Neutrophil (primary cell): ENCODE measurements around the gene FRMPD1.

Source experiments
- H3K27ac ChIP-seq: fragments of 200-600 bp; sonication (generic); 2 replicates; pipeline ENCODE4 v1.5.1; 2016; ENCODE audit warnings: mild to moderate bottlenecking, moderate library complexity
- H3K27me3 ChIP-seq: fragments of 200-600 bp; sonication (generic); 2 replicates; pipeline ENCODE4 v1.6.0; 2016; ENCODE audit warnings: mild to moderate bottlenecking
- H3K36me3 ChIP-seq: fragments of 200-600 bp; sonication (generic); 2 replicates; pipeline ENCODE4 v1.5.1; 2017
- H3K4me1 ChIP-seq, 2 experiments: fragments of 200-600 bp in 1 of 2; sonication (generic) in 1 of 2; 1 replicate in 1 of 2; 2 replicates in 1 of 2; pipeline versions ENCODE4 v1.5.1 to v1.6.1; 2013 to 2016; ENCODE audit warnings: low read depth in 1 of 2, low read length in 1 of 2, mild to moderate bottlenecking in 1 of 2, moderate library complexity in 1 of 2; ENCODE audit not compliant: control insufficient read depth in 1 of 2, insufficient read depth in 1 of 2
- H3K4me3 ChIP-seq, 2 experiments: fragments of 200-600 bp in 1 of 2; sonication (generic) in 1 of 2; 1 replicate in 1 of 2; 2 replicates in 1 of 2; pipeline ENCODE4 v1.5.1; 2013 to 2016; ENCODE audit warnings: low read depth in 1 of 2, low read length in 1 of 2, mild to moderate bottlenecking in 1 of 2, moderate library complexity in 1 of 2
- H3K9me3 ChIP-seq: fragments of 200-600 bp; sonication (generic); 2 replicates; pipeline ENCODE4 v1.5.1; 2016
- TF ChIP-seq, protein P1 (sequence below): fragments of 200-600 bp; sonication (generic); IDR thresholded peaks from 2 replicates; pipeline ENCODE4 v1.5.1; 2016; ENCODE audit warnings: antibody characterized with exemption

FRMPD1 gene

DNA sequence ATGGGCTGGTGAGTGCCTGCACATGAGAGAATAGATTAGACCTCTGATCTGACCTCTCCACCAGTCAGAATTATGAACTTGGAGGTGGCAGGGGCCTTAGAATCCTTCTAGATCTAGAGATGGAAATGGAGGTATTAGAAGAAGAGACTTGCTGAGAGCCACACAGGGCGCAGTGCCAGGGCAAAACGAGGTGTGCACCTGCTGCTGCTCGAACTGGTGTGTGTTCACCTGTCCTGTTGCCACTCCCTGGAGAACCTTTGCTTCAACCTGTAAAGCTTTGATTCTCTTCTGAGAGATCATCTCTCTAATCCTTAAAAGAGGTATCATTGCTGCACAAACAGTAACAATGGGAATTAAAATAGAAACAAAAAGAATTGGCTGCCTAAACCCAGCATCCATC, 24.9 kb downstream of the FRMPD1 start:
- peaks cover 11% of the 10 kb centered on the region for H3K27me3 ChIP-seq
- H3K4me3 ChIP-seq: no peak overlapping the region
- H3K4me1 ChIP-seq: no peaks in the 10 kb centered on the region
- TF ChIP-seq, protein P1, sequence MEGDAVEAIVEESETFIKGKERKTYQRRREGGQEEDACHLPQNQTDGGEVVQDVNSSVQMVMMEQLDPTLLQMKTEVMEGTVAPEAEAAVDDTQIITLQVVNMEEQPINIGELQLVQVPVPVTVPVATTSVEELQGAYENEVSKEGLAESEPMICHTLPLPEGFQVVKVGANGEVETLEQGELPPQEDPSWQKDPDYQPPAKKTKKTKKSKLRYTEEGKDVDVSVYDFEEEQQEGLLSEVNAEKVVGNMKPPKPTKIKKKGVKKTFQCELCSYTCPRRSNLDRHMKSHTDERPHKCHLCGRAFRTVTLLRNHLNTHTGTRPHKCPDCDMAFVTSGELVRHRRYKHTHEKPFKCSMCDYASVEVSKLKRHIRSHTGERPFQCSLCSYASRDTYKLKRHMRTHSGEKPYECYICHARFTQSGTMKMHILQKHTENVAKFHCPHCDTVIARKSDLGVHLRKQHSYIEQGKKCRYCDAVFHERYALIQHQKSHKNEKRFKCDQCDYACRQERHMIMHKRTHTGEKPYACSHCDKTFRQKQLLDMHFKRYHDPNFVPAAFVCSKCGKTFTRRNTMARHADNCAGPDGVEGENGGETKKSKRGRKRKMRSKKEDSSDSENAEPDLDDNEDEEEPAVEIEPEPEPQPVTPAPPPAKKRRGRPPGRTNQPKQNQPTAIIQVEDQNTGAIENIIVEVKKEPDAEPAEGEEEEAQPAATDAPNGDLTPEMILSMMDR: no peak
- no peaks in the 10 kb centered on the region for H3K36me3 ChIP-seq
- no peaks in the 10 kb centered on the region for H3K9me3 ChIP-seq
- H3K27ac ChIP-seq: no peak overlapping the region

DNA sequence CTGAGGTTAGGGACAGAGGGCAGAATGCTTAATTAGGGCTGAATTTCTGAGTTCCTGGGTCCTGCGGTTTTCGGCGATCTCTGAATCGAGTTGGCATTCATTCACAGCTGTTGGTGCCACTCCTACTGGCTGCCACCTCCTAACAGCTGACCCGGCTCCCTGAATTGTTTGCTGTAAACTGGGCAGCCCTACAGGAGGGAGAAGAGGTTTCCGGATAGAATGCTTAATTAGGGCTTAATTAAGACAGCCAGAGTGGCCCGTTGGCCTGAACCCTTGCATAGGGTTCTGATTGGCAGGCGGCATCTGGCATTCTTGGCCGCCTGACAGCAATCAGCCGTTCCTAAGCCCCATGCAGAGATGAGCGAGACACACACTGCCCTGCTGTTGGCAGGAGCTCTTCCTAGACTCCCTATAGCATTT, 25.7 kb downstream of the FRMPD1 start:
- no peak overlapping the region for H3K4me3 ChIP-seq
- no peak overlapping the region for H3K27ac ChIP-seq
- H3K27me3 ChIP-seq: peaks cover 4% of the 10 kb centered on the region
- no peaks in the 10 kb centered on the region for H3K36me3 ChIP-seq
- H3K9me3 ChIP-seq: no peaks in the 10 kb centered on the region
- no peaks in the 10 kb centered on the region for H3K4me1 ChIP-seq
- TF ChIP-seq, protein P1: no peak

DNA sequence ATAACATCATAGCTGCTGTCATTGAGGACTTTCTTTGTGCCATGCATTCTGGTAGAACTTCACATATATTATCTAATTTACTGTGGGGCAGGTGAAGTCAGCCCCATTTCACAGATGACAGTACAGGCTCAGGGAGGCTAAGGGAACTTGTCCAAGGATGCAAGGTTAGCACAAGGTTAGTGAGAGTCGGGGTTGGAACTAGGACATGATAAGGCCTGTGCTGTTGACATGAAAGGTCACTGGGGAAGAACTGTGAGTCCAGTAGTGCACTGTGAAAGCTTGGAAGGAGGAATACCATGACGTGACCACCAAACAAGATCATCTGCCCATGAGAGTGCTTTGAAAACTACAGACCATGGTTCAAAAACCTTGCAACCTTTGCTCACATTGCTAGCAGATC, 26.7 kb downstream of the FRMPD1 start:
- Histone ChIP-seq H3K27me3 (peaks cover 4% of the 10 kb centered on the region), H3K9me3 (no peaks in the 10 kb centered on the region), H3K36me3 (no peaks in the 10 kb centered on the region), H3K4me3 (no peak overlapping the region), H3K4me1 (no peaks in the 10 kb centered on the region), H3K27ac (no peak overlapping the region)
- TF ChIP-seq, protein P1: no peak

DNA sequence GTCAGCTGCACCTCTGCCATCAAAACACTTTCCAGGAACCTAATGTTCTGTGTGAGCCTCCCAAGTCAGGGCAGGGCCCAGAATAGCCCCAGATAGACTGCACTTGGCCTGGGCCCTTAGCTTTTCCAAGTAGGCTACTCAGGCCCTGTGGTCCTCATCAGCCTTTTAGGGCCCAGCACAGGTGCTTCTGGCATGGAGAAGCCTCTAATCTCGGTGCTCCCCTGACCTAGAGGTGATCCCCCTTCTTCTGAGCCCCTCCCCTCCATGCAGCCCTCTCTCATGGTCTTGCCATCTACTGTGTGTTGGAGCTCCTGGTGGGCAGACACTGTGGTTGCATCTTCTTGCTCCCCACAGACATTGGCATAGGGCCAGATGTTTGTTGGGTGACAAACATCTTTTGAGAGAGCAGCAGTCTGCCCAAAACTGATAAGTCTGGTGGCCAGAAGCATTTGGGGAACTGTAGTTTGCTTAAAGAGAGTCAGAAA, 28.1 kb downstream of the FRMPD1 start:
- H3K4me3 ChIP-seq: no peak overlapping the region
- TF ChIP-seq, protein P1: no peak
- H3K27ac ChIP-seq: no peak overlapping the region
- H3K4me1 ChIP-seq: no peaks in the 10 kb centered on the region
- no peaks in the 10 kb centered on the region for H3K9me3 ChIP-seq
- peaks cover 13% of the 10 kb centered on the region for H3K27me3 ChIP-seq
- H3K36me3 ChIP-seq: no peaks in the 10 kb centered on the region

DNA sequence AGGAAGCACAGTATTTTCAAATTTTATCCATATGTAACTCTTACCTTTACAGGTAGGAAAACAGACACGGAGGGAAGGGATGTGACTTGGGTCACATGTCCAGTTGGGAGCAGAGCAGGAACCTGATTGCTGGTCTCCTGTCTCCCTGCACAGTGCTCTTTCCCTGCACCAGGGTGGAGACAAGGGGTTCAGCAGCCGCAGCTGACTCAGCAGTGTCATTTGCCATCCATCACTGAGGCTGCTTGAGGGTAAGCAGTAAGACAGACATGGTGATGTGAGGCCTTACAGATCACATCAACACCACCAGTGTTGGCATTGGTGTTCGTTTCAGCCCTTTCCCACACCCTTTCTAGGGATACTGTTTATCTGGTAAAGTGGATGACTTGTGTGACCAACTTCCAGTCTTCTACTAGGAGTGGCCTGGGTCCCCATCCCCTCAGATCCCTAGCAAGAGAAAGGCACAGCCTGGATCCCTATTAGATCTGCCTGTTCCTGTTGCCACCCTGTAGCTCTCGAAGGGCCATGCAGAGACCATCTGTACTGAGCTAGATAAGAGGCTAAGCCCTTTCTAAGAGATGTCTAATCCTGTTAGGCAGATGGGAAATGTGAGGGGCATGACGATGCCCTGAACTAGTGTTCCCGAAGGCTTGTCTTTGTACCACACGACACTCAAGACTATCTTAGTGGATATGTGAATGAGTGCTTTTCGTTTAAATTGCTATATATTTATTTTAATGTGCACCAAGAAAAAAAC, 29.1 kb downstream of the FRMPD1 start:
- TF ChIP-seq, protein P1: no peak
- no peaks in the 10 kb centered on the region for H3K4me1 ChIP-seq

More for the DNA sequence above, 29.1 kb downstream of the FRMPD1 start:
- no peaks in the 10 kb centered on the region for H3K9me3 ChIP-seq
- peaks cover 20% of the 10 kb centered on the region for H3K27me3 ChIP-seq
- no peaks in the 10 kb centered on the region for H3K36me3 ChIP-seq
- no peak overlapping the region for H3K4me3 ChIP-seq
- H3K27ac ChIP-seq: no peak overlapping the region
